GM19193 (cell line): ENCODE measurements around the gene PCYOX1L.

Experiments used
- POLR2A ChIP-seq: IDR thresholded peaks from 4 replicates; pipeline ENCODE4 v1.6.1; 2011; ENCODE audit not compliant: insufficient read depth, insufficient read length; ENCODE audit errors: extremely low read depth

PCYOX1L gene

GRCh38 chr5:149372932-149373331 is 15.1 kb downstream of the PCYOX1L start:
- TF ChIP-seq POLR2A: no peak

GRCh38 chr5:149374303-149374702 is 16.5 kb downstream of the PCYOX1L start:
- no peak for TF ChIP-seq POLR2A

DNA sequence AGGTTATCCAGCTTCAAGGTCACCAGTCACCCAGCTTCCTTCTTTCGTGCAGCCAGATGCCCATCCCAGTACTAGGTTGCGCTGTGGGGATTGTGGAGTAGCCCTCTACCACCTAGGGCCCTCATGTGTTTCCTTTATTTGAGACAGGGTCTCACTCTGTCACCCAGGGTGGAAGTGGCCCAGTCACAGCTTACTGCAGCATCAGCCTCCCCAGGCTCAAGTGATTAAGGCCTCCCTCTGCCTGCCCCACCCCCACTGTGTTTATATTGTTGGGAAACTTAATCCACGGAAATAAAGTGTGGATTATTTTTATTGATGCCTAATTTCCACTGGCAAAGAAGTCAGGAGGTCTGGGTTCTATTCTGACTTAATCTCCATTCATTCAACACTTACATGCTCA is 17.0 kb downstream of the PCYOX1L start:
- no peak for TF ChIP-seq POLR2A

- TF ChIP-seq POLR2A: no peak
These were observed 17.6 kb downstream of the PCYOX1L start for GRCh38 chr5:149375434-149375833.

DNA sequence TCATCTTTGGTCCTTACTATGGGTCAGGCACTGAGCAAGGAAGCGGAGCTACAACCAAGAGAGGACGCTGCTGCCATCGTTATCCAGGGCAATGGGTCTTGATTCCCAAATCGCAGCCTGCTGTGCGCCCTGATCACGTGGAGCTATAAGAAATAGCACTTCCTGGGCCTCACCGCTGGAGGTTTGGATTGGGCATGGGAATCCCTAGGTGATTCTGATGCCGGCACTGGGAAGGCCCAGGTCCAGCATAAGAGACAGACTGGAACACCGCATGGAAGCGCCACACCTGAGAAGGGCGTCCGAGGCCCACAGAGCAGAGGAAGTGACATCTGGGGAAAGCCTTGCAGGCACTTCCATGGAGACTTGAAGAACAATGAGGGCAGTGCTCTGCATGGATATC is 18.3 kb downstream of the PCYOX1L start:
- no peak for TF ChIP-seq POLR2A

DNA sequence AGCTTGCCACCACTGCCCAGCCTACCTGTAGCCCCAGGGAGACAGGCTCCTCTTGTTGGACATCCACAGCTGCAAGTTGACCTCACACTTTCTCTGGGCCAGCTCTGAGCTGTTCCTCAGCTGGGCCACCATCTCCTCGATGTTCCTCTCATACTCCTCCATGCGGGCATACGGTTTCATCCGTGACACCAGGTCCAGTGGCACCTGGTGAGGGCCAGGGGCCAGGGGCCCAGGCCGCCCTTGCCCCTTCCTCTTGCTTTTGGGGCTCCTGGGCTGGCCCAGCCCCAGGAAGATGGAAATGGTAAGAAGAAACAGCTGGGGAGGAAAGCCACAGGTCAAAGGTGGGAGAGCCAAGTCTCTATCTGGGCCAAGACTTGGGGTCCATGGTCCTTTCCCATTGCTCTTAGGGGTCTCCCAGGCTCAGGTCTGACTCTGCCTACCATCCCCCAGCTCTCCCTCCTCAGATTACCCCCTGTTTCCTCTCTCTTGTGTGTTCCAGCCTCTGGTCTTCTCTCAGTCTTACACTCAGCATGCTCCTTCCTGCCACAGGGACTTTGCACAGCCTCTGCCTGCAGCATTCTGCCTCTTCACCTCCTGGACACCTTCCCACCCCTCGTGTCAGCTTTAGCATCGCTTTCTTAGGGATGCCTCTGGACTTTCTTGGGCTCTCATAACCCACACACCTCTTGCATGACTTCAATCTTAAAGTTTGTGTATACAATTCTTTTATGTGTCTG is 19.0 kb downstream of the PCYOX1L start:
- no peak for TF ChIP-seq POLR2A

DNA sequence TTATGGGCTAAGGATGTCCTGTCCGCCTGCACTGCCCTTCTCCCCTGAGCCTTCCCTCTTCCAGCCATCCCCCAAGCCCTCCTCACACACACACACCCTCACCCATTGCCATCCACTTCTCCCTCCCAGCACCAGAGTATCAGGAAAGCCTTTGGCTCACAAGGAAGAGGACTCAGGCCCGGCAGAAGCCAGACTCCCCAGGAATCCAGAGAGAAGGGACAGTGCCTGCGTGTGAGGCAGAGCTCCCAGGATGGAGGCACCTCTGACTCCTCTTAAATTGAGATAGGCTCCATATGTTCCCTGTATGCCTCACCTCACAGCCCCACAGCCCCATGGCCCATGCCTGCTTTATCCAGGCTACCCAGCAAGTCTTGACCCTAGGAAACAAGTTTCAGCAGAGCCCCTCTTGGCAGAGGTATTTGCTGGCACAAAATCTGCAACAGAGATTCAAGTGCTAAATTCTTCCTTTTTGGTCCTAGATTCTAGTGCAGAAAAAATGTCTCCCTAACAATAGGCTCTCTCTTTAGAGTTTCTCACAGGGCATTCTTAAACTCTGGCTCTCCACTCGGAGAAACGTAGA is 20.5 kb downstream of the PCYOX1L start:
- no peak for TF ChIP-seq POLR2A

DNA sequence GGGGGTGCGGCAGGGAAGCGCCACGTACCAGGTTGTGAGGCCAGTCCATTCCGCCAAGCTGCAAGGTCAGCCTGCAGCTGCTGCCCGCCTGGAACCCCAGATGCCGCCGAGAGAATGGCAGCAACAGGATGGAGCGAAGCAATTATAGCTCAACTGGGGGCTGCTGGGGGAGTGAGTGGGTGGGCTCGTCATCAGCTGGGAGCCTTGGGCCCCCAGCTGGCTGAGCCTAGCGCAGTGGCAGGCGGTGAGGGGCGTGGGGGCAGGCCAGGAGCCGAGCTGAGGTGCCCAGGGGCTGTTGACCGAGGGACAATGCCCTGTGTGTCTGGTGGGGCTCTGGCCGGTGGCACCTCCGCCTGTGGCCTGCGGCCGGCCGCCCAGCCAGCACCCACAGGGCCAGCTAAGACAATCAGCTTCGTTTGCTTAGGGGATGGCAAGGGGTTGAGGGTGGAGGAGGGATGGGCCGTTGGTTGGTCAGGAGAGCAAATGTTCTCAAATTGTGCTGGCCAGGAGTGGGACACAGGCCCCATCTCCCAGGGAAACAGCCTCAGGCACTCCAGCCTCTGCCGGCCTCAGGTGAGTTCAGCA is 21.4 kb downstream of the PCYOX1L start, which contains the start of gene IL17B:
IL17B (minus strand) TSS at position 116 of the 585 bp plus-strand sequence; CDS start at position 49, 67 bp downstream.
- no peak for TF ChIP-seq POLR2A

DNA sequence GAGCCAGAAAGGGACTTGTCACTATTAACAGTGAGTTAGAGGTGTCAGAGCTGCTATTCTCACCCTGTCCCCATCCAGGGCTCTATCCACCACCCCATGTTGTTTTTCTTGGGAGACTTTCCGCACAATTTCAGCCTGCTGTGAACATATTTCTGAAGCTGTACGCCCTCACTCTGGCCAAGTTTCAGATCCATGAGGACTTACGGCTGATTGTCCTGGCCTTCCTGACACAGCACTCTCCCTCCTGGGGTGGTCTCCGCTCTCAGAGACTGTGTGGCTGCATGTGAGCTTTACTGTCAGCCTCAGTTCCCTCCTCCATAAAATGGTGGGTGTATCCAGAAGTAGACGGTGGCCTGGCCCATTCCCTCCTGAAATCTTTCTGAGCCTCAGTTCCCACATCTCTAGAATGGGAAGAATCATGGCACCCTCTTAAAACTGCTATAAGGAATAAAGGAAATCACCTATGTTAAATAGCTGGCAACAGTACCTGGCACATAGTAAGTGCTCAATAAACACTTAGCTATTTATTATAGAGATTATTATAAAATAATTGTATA is 22.1 kb downstream of the PCYOX1L start:
- no peak for TF ChIP-seq POLR2A

- TF ChIP-seq POLR2A: no peak
These were observed 22.7 kb downstream of the PCYOX1L start for GRCh38 chr5:149380466-149381121.

DNA sequence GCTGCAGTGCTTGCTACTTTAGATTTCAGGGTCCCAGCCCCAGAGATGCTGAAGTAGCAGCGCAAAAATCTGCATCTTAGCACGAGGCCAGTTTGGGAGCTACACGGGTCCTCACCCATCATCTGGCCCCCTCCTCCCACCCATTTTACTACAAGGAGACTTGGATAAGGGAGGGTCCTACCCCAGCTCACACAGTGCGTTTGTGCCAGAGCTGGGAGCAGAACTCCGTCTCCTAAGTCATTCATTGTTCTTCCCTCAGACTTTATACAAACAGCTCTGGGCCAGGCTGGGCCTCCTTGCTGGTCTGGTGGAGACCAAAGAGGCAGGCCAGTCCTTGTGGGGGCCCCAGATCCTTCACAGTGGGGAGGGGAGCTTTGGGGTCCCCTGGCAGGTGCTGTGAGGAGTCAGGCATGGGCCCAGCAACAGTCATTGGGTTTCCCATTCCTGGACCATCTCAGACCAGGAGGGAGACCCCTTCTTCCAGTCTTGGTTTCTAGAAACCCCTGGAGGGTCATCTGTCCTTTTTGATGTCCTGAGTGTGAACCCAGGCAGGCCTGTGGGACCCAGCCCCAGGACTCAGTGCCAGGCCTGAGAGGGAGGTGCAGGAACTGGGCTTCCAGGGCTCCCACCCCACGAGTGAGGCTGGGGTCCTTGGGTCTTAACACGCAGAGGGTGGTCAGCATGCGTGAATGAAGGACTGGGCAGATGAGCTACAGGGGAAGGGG is 23.6 kb downstream of the PCYOX1L start:
- no peak for TF ChIP-seq POLR2A

- TF ChIP-seq POLR2A: no peak
These were observed 24.1 kb downstream of the PCYOX1L start for GRCh38 chr5:149381986-149382338.

DNA sequence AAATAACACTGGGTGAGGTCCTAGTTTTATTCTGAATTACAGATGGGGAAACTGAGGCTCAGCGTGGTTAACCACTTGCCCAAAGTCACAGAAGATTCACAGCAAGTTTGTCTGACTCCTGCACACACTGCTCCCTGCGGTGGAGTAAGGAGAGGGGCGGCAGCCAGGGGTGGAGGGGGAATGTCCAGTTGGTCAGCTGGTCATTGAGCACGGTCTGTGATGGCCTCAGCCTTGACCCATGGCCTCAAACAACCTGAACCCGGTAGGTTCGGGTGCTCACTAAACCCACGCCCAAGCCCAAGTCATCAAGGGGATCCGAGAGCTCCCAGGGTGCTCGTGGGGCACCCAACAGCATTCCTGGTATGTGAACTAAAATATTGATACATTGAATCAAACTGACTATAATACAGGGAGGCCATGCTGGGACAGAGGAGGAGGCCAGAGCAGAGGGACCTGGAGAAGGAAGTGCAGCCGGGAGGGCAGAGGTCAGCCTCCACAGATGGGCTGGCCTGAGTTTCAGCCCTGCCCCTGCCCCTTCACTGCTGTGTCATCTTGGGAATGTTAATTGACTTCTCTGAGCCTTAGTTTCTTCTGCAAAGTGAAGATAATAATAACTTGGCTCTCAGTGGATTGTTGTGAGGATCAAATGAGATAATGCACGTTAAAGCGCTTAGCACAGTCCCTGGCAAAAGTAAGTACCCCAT is 24.8 kb downstream of the PCYOX1L start:
- TF ChIP-seq POLR2A: no peak

DNA sequence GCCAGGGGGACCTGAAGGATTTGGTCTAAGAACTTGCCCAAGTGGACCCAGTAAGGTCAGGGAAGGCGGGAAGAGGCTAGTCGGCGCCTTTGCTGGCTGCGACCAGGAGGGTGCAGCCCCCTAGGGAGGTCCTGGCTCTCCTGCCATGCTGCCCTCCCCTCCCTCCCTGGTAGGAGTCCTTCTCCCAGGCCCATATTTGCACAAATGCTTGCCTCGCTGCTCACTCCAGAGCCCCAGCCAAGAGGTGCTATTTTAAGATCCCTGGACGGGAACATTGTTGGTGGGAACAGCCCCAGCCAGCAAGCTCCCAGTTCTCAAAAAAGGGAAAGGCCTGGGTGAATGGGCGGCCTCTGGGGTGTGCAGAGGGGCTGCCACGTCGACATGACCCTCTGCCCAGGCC is 25.6 kb downstream of the PCYOX1L start:
- no peak for TF ChIP-seq POLR2A
